Caco-2 (cell line): ENCODE results near the gene HLA-A. TPM values are rescaled to one million over a fixed set of nuclear protein-coding genes. Genes with fewer than 3 reads are reported as not detected.

Source experiments
- BruUV-seq: library from RNA; stranded (reverse); fragments of 400-500 nt; replicated peaks from 2 replicates; lab custom pipeline; 2021; lab: Mats Ljungman, UMichigan
- CTCF ChIA-PET: fragments of 300-600 bp; sonication (Branson Sonifier 250); formaldehyde crosslinking; loops from one replicate; lab custom pipeline; 2022; ENCODE audit warnings: antibody characterized with exemption; lab: Charles Lee
- POLR2A ChIA-PET: fragments of 300-600 bp; sonication (Branson Sonifier 250); formaldehyde crosslinking; loops from one replicate; lab custom pipeline; 2022; ENCODE audit warnings: antibody characterized with exemption; lab: Charles Lee
- DNase-seq, 2 experiments: peaks; one replicate each; pipeline versions ENCODE4 v3.0.0 to v3.0.0-alpha.2; 2020 to 2022
- H3K27me3 ChIP-seq: replicated peaks from 2 replicates; pipeline ENCODE4 v1.6.0; 2011; ENCODE audit warnings: low read length; ENCODE audit not compliant: control insufficient read depth, insufficient read depth
- H3K36me3 ChIP-seq: 2 replicates; pipeline ENCODE4 v1.5.1; 2011; ENCODE audit warnings: low read length; ENCODE audit not compliant: control insufficient read depth, insufficient read depth
- H3K4me1 ChIP-seq: fragments of 250-450 bp; sonication (Bioruptor Pico); 2 replicates; pipeline ENCODE4 v1.5.1; 2020; ENCODE audit warnings: mild to moderate bottlenecking
- H3K4me3 ChIP-seq: 2 replicates; pipeline ENCODE4 v1.5.1; 2011; ENCODE audit warnings: low read depth, mild to moderate bottlenecking, control low read depth, low read length
- H3K9me3 ChIP-seq: fragments of 250-450 bp; sonication (Bioruptor Pico); 2 replicates; pipeline ENCODE4 v1.5.1; 2020; ENCODE audit warnings: mild to moderate bottlenecking, moderate library complexity
- H3K27ac Mint-ChIP-seq: one replicate; pipeline ENCODE4 v1.8.0; 2022; ENCODE audit warnings: mixed read lengths; ENCODE audit not compliant: unreplicated experiment
- H3K27me3 Mint-ChIP-seq: one replicate; pipeline ENCODE4 v1.8.0; 2022; ENCODE audit warnings: mixed read lengths; ENCODE audit not compliant: insufficient read depth, unreplicated experiment
- H3K36me3 Mint-ChIP-seq: one replicate; pipeline ENCODE4 v1.8.0; 2022; ENCODE audit warnings: mild to moderate bottlenecking, mixed read lengths; ENCODE audit not compliant: insufficient read depth, unreplicated experiment
- H3K4me1 Mint-ChIP-seq: one replicate; pipeline ENCODE4 v1.8.0; 2022; ENCODE audit warnings: low read depth, mixed read lengths; ENCODE audit not compliant: unreplicated experiment
- H3K4me3 Mint-ChIP-seq: one replicate; pipeline ENCODE4 v1.8.0; 2022; ENCODE audit warnings: mild to moderate bottlenecking, moderate library complexity, mixed read lengths; ENCODE audit not compliant: unreplicated experiment
- H3K9me3 Mint-ChIP-seq: one replicate; pipeline ENCODE4 v1.8.0; 2022; ENCODE audit warnings: mixed read lengths; ENCODE audit not compliant: unreplicated experiment
- CTCF ChIP-seq, 2 experiments: fragments of 200-600 bp in 1 of 2; IDR thresholded peaks; 1 replicate in 1 of 2; 2 replicates in 1 of 2; pipeline versions ENCODE4 v1.5.1 to v1.8.0; 2011 to 2022; ENCODE audit warnings: antibody characterized with exemption in 1 of 2, control low read depth in 1 of 2, inconsistent platforms in 1 of 2, low read depth in 1 of 2, low read length in 1 of 2, mild to moderate bottlenecking in 1 of 2, moderate library complexity in 1 of 2; ENCODE audit not compliant: insufficient read depth in 1 of 2, severe bottlenecking in 1 of 2, unreplicated experiment in 1 of 2
- intact Hi-C: fragments of 100-400 bp; cut with micrococcal nuclease; formaldehyde crosslinking; loops from one replicate; pipeline ENCODE4 v1.10.0; 2022; ENCODE audit not compliant: unreplicated experiment
- total RNA-seq: library from RNA; stranded (reverse); gene quantifications from 2 replicates; pipeline ENCODE4 v1.2.3, GENCODE V29; 2022

HLA-A gene
- total RNA-seq, 1 experiment from 2014 or later = 198 TPM

GRCh38 chr6:29995340-29995777 is 53.0 kb downstream of the HLA-A start:
- H3K36me3 ChIP-seq = no peaks in the 10 kb centered on the region
- intact Hi-C loops = no loop called here
- POLR2A ChIA-PET = no interaction called here

More at GRCh38 chr6:29995340-29995777, 53.0 kb downstream of the HLA-A start:
- no peak for DNase-seq
- no peaks in the 10 kb centered on the region for H3K27me3 ChIP-seq
- no peak for TF ChIP-seq CTCF (IDR thresholded peaks at IDR 0.05; ENCODE audit: insufficient read depth in 1 of 2, low read depth in 1 of 2, low read length in 1 of 2, severe bottlenecking in 1 of 2, unreplicated experiment in 1 of 2)
- no peak overlapping the region for H3K27ac Mint-ChIP-seq
- H3K4me3 Mint-ChIP-seq = no peak overlapping the region
- no peaks in the 10 kb centered on the region for H3K36me3 Mint-ChIP-seq
- peaks cover 21% of the 10 kb centered on the region for H3K27me3 Mint-ChIP-seq
- H3K4me1 Mint-ChIP-seq = no peaks in the 10 kb centered on the region
- no peaks in the 10 kb centered on the region for H3K4me1 ChIP-seq
- no peaks in the 10 kb centered on the region for H3K9me3 ChIP-seq
- no TSS peak for BruUV-seq
- CTCF ChIA-PET = no interaction called here
- H3K4me3 ChIP-seq = no peak overlapping the region
- H3K9me3 Mint-ChIP-seq = no peaks in the 10 kb centered on the region

Other genes with a start within 250 kb of the HLA-A start
- 4.4 and 4.7 TPM in 2 replicates for gene HLA-F, start 219.1 kb upstream of the HLA-A start, total RNA-seq
- gene HLA-G, start 114.7 kb upstream of the HLA-A start, total RNA-seq = 0.88 TPM in 1 of 2 replicates, not detected in the other
- 26.1 and 27.6 TPM in 2 replicates for gene POLR1H, start 118.7 kb downstream of the HLA-A start, total RNA-seq
- 35.5 and 35.6 TPM in 2 replicates for gene PPP1R11, start 124.7 kb downstream of the HLA-A start, total RNA-seq
- 0.23 and 0.37 TPM in 2 replicates for gene RNF39, start 133.2 kb downstream of the HLA-A start, total RNA-seq
- 0.70 and 0.74 TPM in 2 replicates for gene TRIM31, start 170.6 kb downstream of the HLA-A start, total RNA-seq
- not detected in 2 replicates for gene TRIM40, start 193.6 kb downstream of the HLA-A start, total RNA-seq
- 0.95 and 1.4 TPM in 2 replicates for gene TRIM10, start 218.7 kb downstream of the HLA-A start, total RNA-seq
- gene TRIM15, start 221.0 kb downstream of the HLA-A start, total RNA-seq = 5.2 and 6.9 TPM in 2 replicates